Measurements from ENCODE around the gene RILPL1.

RILPL1 gene

GRCh38 chr12:123478762-123479161 lies 54.8 kb downstream of the RILPL1 start:
- in situ Hi-C loops (cut with MboI; ENCODE audit: low sequenced_read_pairs, unreplicated experiment), result no loop called here
- no peak for DNase-seq (ENCODE audit: low spot score)
- TF ChIP-seq CTCF (IDR thresholded peaks at IDR 0.05; ENCODE audit: borderline replicate concordance, control extremely low read depth, extremely low read depth, insufficient read depth, missing control alignments), result no peak

- no peak for DNase-seq (ENCODE audit: low spot score)
- in situ Hi-C loops (cut with MboI; ENCODE audit: low sequenced_read_pairs, unreplicated experiment), result no loop called here
- no peak for TF ChIP-seq CTCF (IDR thresholded peaks at IDR 0.05; ENCODE audit: borderline replicate concordance, control extremely low read depth, extremely low read depth, insufficient read depth, missing control alignments)
These were observed 55.5 kb downstream of the RILPL1 start for GRCh38 chr12:123478069-123478468.

GRCh38 chr12:123475246-123475703 lies 58.2 kb downstream of the RILPL1 start:
- in situ Hi-C loops (cut with MboI; ENCODE audit: low sequenced_read_pairs, unreplicated experiment), result no loop called here
- DNase-seq (ENCODE audit: low spot score), result no peak

GRCh38 chr12:123474485-123475245 lies 58.9 kb downstream of the RILPL1 start:
- in situ Hi-C loops (cut with MboI; ENCODE audit: low sequenced_read_pairs, unreplicated experiment), result no loop called here
- no peak for DNase-seq (ENCODE audit: low spot score)
- no peak for TF ChIP-seq CTCF (IDR thresholded peaks at IDR 0.05; ENCODE audit: borderline replicate concordance, control extremely low read depth, extremely low read depth, insufficient read depth, missing control alignments)

More at GRCh38 chr12:123475246-123475703, 58.2 kb downstream of the RILPL1 start:
- TF ChIP-seq CTCF (IDR thresholded peaks at IDR 0.05; ENCODE audit: borderline replicate concordance, control extremely low read depth, extremely low read depth, insufficient read depth, missing control alignments), result no peak

GRCh38 chr12:123472438-123472849 lies 61.1 kb downstream of the RILPL1 start:
- in situ Hi-C loops (cut with MboI; ENCODE audit: low sequenced_read_pairs, unreplicated experiment), result no loop called here
- DNase-seq (ENCODE audit: low spot score), result no peak
- TF ChIP-seq CTCF (IDR thresholded peaks at IDR 0.05; ENCODE audit: borderline replicate concordance, control extremely low read depth, extremely low read depth, insufficient read depth, missing control alignments), result no peak

- no peak for DNase-seq (ENCODE audit: low spot score)
- in situ Hi-C loops (cut with MboI; ENCODE audit: low sequenced_read_pairs, unreplicated experiment), result no loop called here
These were observed 62.0 kb downstream of the RILPL1 start for GRCh38 chr12:123471374-123472068.

More at GRCh38 chr12:123471374-123472068, 62.0 kb downstream of the RILPL1 start:
- no peak for TF ChIP-seq CTCF (IDR thresholded peaks at IDR 0.05; ENCODE audit: borderline replicate concordance, control extremely low read depth, extremely low read depth, insufficient read depth, missing control alignments)

Data from GM13976 (cell line).